IPS-15b (cell line): ENCODE data around the gene ZC3H12A.

Source experiments
- H3K27me3 ChIP-seq: one replicate; pipeline ENCODE4 v1.6.1; 2013; ENCODE audit warnings: low read length; ENCODE audit not compliant: control insufficient read depth, insufficient read depth
- H3K36me3 ChIP-seq: one replicate; pipeline ENCODE4 v1.6.1; 2013; ENCODE audit warnings: low read length; ENCODE audit not compliant: control insufficient read depth, insufficient read depth
- H3K4me1 ChIP-seq: one replicate; pipeline ENCODE4 v1.6.1; 2013; ENCODE audit warnings: mild to moderate bottlenecking, low read length; ENCODE audit not compliant: control insufficient read depth, insufficient read depth
- H3K4me3 ChIP-seq: one replicate; pipeline ENCODE4 v1.5.1; 2013; ENCODE audit warnings: low read depth, low read length
- H3K9ac ChIP-seq: one replicate; pipeline ENCODE4 v1.6.1; 2013; ENCODE audit warnings: low read depth, mild to moderate bottlenecking, low read length
- H3K9me3 ChIP-seq: one replicate; pipeline ENCODE4 v1.6.1; 2013; ENCODE audit warnings: mild to moderate bottlenecking, low read length; ENCODE audit not compliant: control insufficient read depth, insufficient read depth

Gene ZC3H12A

DNA sequence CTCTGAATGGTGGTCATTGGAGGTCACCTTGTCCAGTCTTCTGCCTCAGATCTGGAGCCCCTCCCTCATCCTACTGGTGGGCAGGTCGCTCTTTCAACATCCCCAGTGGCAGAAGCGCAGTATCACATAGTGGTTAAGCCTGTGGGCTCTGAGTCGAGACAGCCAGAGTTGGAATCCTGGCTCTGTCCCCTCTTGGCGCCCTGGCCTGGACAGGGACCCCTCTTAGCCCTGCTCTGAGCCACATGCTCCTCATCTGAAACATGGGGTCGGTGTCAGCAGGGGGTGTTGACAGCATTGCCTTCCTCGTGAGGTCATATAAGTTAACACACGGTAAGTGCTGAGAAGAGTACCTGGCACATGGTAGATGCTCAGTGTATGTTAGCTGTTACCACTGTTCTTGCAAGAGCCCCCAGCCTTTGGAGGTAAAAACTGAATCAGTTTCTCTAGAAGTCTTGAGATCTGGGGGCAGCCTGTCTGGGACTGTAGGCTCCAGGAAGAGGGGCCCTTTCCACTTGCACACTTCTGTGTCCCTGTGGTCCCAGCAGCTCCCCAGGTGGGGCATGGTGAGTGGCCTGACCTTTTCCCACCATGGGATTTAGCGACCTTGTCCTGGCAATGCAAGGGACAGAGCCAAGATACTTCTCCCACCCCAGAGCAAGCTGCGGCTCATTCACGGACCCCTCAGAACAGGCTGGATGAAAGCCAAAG lies 6.4 kb downstream of the ZC3H12A start:
- peaks cover 21% of the 10 kb centered on the region for H3K4me1 ChIP-seq
- H3K9ac ChIP-seq, result no peak overlapping the region
- no peaks in the 10 kb centered on the region for H3K27me3 ChIP-seq
- H3K9me3 ChIP-seq, result no peaks in the 10 kb centered on the region
- peaks cover 51% of the 10 kb centered on the region for H3K36me3 ChIP-seq
- H3K4me3 ChIP-seq, result no peak overlapping the region

GRCh38 chr1:37481289-37482003 lies 7.1 kb downstream of the ZC3H12A start:
- Histone ChIP-seq H3K36me3 (peaks cover 44% of the 10 kb centered on the region), H3K4me3 (no peak overlapping the region), H3K27me3 (no peaks in the 10 kb centered on the region), H3K9ac (no peak overlapping the region), H3K4me1 (peaks cover 21% of the 10 kb centered on the region), H3K9me3 (no peaks in the 10 kb centered on the region)

- Histone ChIP-seq H3K9me3 (no peaks in the 10 kb centered on the region), H3K36me3 (peaks cover 39% of the 10 kb centered on the region), H3K4me3 (no peak overlapping the region), H3K27me3 (no peaks in the 10 kb centered on the region), H3K9ac (no peak overlapping the region), H3K4me1 (peaks cover 16% of the 10 kb centered on the region)
Measured at GRCh38 chr1:37482004-37482785, 7.8 kb downstream of the ZC3H12A start.

GRCh38 chr1:37482796-37483744 lies 8.7 kb downstream of the ZC3H12A start:
- Histone ChIP-seq H3K27me3 (no peaks in the 10 kb centered on the region), H3K4me1 (peaks cover 10% of the 10 kb centered on the region), H3K4me3 (no peak overlapping the region), H3K36me3 (peaks cover 39% of the 10 kb centered on the region), H3K9ac (no peak overlapping the region), H3K9me3 (no peaks in the 10 kb centered on the region)

GRCh38 chr1:37483785-37484184 lies 9.4 kb downstream of the ZC3H12A start:
- H3K9ac ChIP-seq, result no peak overlapping the region
- peaks cover 39% of the 10 kb centered on the region for H3K36me3 ChIP-seq
- peaks cover 9% of the 10 kb centered on the region for H3K4me1 ChIP-seq
- H3K27me3 ChIP-seq, result no peaks in the 10 kb centered on the region
- no peaks in the 10 kb centered on the region for H3K9me3 ChIP-seq
- H3K4me3 ChIP-seq, result no peak overlapping the region

DNA sequence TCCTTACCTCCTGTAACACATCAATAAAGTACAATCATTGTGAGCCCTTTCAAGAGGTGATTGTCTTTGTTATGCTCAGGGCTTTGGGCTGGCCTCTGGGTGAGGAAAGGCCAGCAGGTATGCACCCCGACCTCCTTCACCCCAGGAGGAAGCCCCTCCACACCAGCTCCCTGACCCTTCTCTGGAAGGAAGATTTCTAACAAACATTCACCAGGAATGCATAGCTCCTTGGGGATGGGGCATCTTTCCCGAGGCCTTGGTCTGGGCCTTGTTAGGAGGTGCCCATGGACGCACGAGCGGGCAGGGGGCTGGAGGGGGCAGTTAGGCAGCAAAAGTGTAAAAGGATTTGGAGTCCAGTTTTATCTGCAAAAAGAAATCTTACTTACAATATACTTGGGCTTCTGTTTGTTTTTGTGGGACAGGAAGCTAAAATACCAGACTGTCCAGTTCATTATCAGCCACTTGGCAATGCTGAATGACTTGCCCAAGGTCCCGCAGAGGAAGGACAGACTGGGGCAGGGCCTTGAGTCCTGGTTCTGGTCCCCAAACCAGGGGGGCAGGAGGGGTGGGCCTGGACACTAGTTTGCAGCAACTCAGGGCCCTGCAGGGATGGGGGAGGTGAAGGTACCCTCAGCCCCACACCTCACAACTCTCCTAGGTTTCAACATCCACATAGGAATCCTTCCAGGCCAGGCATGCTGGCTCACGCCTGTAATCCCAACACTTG lies 10.1 kb downstream of the ZC3H12A start:
- Histone ChIP-seq H3K9ac (peak overlapping the region; percentile 47), H3K27me3 (no peaks in the 10 kb centered on the region), H3K36me3 (peaks cover 39% of the 10 kb centered on the region), H3K4me1 (peaks cover 4% of the 10 kb centered on the region), H3K4me3 (no peak overlapping the region), H3K9me3 (no peaks in the 10 kb centered on the region)

- H3K4me1 ChIP-seq, result no peaks in the 10 kb centered on the region
- H3K4me3 ChIP-seq, result no peak overlapping the region
- H3K9ac ChIP-seq, result no peak overlapping the region
- no peaks in the 10 kb centered on the region for H3K27me3 ChIP-seq
- H3K36me3 ChIP-seq, result peaks cover 31% of the 10 kb centered on the region
- H3K9me3 ChIP-seq, result no peaks in the 10 kb centered on the region
Measured at GRCh38 chr1:37485902-37486679, 11.7 kb downstream of the ZC3H12A start.

GRCh38 chr1:37486680-37487618 lies 12.6 kb downstream of the ZC3H12A start:
- H3K27me3 ChIP-seq, result no peaks in the 10 kb centered on the region
- H3K9ac ChIP-seq, result no peak overlapping the region
- no peak overlapping the region for H3K4me3 ChIP-seq
- peaks cover 22% of the 10 kb centered on the region for H3K36me3 ChIP-seq
- no peaks in the 10 kb centered on the region for H3K9me3 ChIP-seq
- H3K4me1 ChIP-seq, result no peaks in the 10 kb centered on the region

DNA sequence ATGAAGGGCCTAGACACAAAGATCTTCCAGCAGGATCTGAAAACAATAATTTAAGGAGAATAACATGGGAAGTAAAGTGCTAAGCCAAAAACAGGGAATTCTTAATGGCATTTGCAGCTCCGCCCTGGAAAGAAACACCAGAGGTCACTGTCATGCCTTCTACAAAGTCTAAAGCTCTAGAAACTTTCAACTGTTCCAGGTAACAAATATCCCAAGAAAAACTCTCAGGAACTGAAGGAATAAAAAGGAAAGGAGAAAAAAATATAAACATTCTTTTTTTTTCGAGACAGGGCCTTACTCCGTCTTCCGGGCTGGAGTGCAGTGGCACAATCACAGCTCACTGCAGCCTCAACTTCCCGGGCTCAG lies 13.2 kb downstream of the ZC3H12A start:
- H3K4me3 ChIP-seq, result no peak overlapping the region
- peaks cover 16% of the 10 kb centered on the region for H3K36me3 ChIP-seq
- no peaks in the 10 kb centered on the region for H3K4me1 ChIP-seq
- H3K9me3 ChIP-seq, result no peaks in the 10 kb centered on the region
- H3K27me3 ChIP-seq, result no peaks in the 10 kb centered on the region
- no peak overlapping the region for H3K9ac ChIP-seq
